Kidney tubule cell (primary cell): ENCODE measurements around the gene PDCD10.
A peak's percentile ranks its signal among the peaks of the same experiment; 100 is the strongest.

Experiments
- DNase-seq: peaks from one replicate; pipeline ENCODE4 v3.0.0-alpha.2; 2018; ENCODE audit warnings: low spot score

PDCD10 gene

GRCh38 chr3:167733961-167734497, 663 bp downstream of the PDCD10 start:
- DNase-seq, result peak; percentile 54

GRCh38 chr3:167732313-167733065, 2.2 kb downstream of the PDCD10 start:
- no peak for DNase-seq

GRCh38 chr3:167731393-167731792, 3.3 kb downstream of the PDCD10 start:
- DNase-seq, result no peak

- DNase-seq, result no peak
These were observed 5.1 kb downstream of the PDCD10 start for GRCh38 chr3:167729591-167729990.

- DNase-seq, result no peak
These were observed 5.9 kb downstream of the PDCD10 start for GRCh38 chr3:167728632-167729323.

GRCh38 chr3:167728176-167728575, 6.5 kb downstream of the PDCD10 start:
- DNase-seq, result peak; percentile 65

- DNase-seq, result no peak
These were observed 10.8 kb downstream of the PDCD10 start for GRCh38 chr3:167723872-167724271.

- DNase-seq, result no peak
These were observed 11.6 kb downstream of the PDCD10 start for GRCh38 chr3:167723025-167723512.

GRCh38 chr3:167718582-167718981, 16.1 kb downstream of the PDCD10 start:
- no peak for DNase-seq

GRCh38 chr3:167716920-167717319, 17.8 kb downstream of the PDCD10 start:
- DNase-seq, result no peak

GRCh38 chr3:167714871-167715270, 19.8 kb downstream of the PDCD10 start:
- no peak for DNase-seq

- no peak for DNase-seq
These were observed 22.2 kb downstream of the PDCD10 start for GRCh38 chr3:167712445-167712844.

- no peak for DNase-seq
These were observed 23.3 kb downstream of the PDCD10 start for GRCh38 chr3:167711439-167711838.

GRCh38 chr3:167710552-167710951, 24.1 kb downstream of the PDCD10 start:
- DNase-seq, result no peak

- no peak for DNase-seq
These were observed 25.0 kb downstream of the PDCD10 start for GRCh38 chr3:167709690-167710089.

GRCh38 chr3:167705840-167706239, 28.9 kb downstream of the PDCD10 start:
- peak; percentile 34 for DNase-seq

GRCh38 chr3:167700926-167701325, 33.8 kb downstream of the PDCD10 start:
- DNase-seq, result no peak

GRCh38 chr3:167700046-167700445, 34.6 kb downstream of the PDCD10 start:
- no peak for DNase-seq

GRCh38 chr3:167694121-167694520, 40.6 kb downstream of the PDCD10 start:
- DNase-seq, result no peak

- DNase-seq, result no peak
These were observed 43.3 kb downstream of the PDCD10 start for GRCh38 chr3:167691366-167691765.

- peak; percentile 66 for DNase-seq
These were observed 50.2 kb downstream of the PDCD10 start for GRCh38 chr3:167684388-167684993.

GRCh38 chr3:167679526-167679925, 55.2 kb downstream of the PDCD10 start:
- DNase-seq, result no peak

- no peak for DNase-seq
These were observed 58.8 kb downstream of the PDCD10 start for GRCh38 chr3:167675848-167676247.
